ENCODE results near the gene TMUB2. TPM values are rescaled to one million over a fixed set of nuclear protein-coding genes. Genes with fewer than 3 reads are reported as not detected.

Gene TMUB2
- total and polyA plus RNA-seq, 9 of the 15 experiments (the other 6 are each of a cell fraction or from before 2014, with no cell fraction given): 4.1 to 29.8 (median 16.3) TPM

- TF ChIP-seq ZNF639 (CRISPR knock-in tag; conservative IDR thresholded peaks at IDR 0.05 in 1 of 2, IDR thresholded peaks at IDR 0.05 in 1 of 2) (no peak), ZNF282 (CRISPR knock-in tag; IDR thresholded peaks at IDR 0.05) (no peak), RBFOX2 (IDR thresholded peaks at IDR 0.05; ENCODE audit: low read depth, low read length) (no peak), ZNF121 (CRISPR knock-in tag; conservative IDR thresholded peaks at IDR 0.05) (no peak), NFXL1 (CRISPR knock-in tag; IDR thresholded peaks at IDR 0.05) (no peak), ZNF551 (CRISPR knock-in tag; IDR thresholded peaks at IDR 0.05) (no peak), ETV1 (tag; conservative IDR thresholded peaks at IDR 0.05; ENCODE audit: low read depth) (no peak), ZNF644 (tag; IDR thresholded peaks at IDR 0.05; ENCODE audit: low read depth) (no peak), TCF3 (CRISPR knock-in tag; IDR thresholded peaks at IDR 0.05) (peak; percentile 10; the same call in 1 of the 2 replicates), ZBTB2 (IDR thresholded peaks at IDR 0.05) (no peak), ZEB2 (IDR thresholded peaks at IDR 0.05) (no peak), MTA2 (IDR thresholded peaks at IDR 0.05; ENCODE audit: low read depth) (0 out of 2 replicates have a peak, but pooled peaks have one; percentile 17), ZBTB8A (IDR thresholded peaks at IDR 0.05; ENCODE audit: partially characterized antibody) (no peak), CSDE1 (IDR thresholded peaks at IDR 0.05) (no peak), ZSCAN32 (CRISPR knock-in tag; IDR thresholded peaks at IDR 0.05) (no peak), POLR2A (conservative IDR thresholded peaks at IDR 0.05) (no peak), GTF2E2 (tag; IDR thresholded peaks at IDR 0.05) (no peak), POLR2AphosphoS2 (IDR thresholded peaks at IDR 0.05; ENCODE audit: low read length) (peak; percentile 42; the same call in 1 of the 2 replicates), KDM5B (IDR thresholded peaks at IDR 0.05; ENCODE audit: insufficient replicate concordance, low read depth, low read length) (peak; percentile 22), ATF7 (IDR thresholded peaks at IDR 0.05) (no peak), THRA (IDR thresholded peaks at IDR 0.05) (no peak), PHB2 (IDR thresholded peaks at IDR 0.05; ENCODE audit: low read depth) (no peak), SREBF1 (IDR thresholded peaks at IDR 0.05; ENCODE audit: borderline replicate concordance, low read depth, low read length) (no peak), C11orf30 (IDR thresholded peaks at IDR 0.05; ENCODE audit: low read depth) (no peak)
- TF ChIP-seq, protein P1, sequence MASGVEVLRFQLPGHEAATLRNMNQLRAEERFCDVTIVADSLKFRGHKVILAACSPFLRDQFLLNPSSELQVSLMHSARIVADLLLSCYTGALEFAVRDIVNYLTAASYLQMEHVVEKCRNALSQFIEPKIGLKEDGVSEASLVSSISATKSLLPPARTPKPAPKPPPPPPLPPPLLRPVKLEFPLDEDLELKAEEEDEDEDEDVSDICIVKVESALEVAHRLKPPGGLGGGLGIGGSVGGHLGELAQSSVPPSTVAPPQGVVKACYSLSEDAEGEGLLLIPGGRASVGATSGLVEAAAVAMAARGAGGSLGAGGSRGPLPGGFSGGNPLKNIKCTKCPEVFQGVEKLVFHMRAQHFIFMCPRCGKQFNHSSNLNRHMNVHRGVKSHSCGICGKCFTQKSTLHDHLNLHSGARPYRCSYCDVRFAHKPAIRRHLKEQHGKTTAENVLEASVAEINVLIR (CRISPR knock-in tag; IDR thresholded peaks at IDR 0.05): no peak
- TF ChIP-seq, protein P2, sequence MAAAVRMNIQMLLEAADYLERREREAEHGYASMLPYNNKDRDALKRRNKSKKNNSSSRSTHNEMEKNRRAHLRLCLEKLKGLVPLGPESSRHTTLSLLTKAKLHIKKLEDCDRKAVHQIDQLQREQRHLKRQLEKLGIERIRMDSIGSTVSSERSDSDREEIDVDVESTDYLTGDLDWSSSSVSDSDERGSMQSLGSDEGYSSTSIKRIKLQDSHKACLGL (CRISPR knock-in tag; IDR thresholded peaks at IDR 0.05; ENCODE audit: borderline replicate concordance, poor library complexity, severe bottlenecking): no peak
Measured at GRCh38 chr17:44204441-44204882, 17.7 kb downstream of the TMUB2 start (continued).

All from K562 (cell line).